NCI-H524 (cell line): ENCODE results near the gene TEX10.
"Not testable (repeated sequence)": the region's sequence is repeated elsewhere in the genome, so short reads cannot be mapped to it uniquely, and the experiment has no call there.

Experiments
- DNase-seq, 2 experiments: peaks; one replicate each; lab custom pipeline; 2025; lab: John Stamatoyannopoulos, UW

Gene TEX10

DNA sequence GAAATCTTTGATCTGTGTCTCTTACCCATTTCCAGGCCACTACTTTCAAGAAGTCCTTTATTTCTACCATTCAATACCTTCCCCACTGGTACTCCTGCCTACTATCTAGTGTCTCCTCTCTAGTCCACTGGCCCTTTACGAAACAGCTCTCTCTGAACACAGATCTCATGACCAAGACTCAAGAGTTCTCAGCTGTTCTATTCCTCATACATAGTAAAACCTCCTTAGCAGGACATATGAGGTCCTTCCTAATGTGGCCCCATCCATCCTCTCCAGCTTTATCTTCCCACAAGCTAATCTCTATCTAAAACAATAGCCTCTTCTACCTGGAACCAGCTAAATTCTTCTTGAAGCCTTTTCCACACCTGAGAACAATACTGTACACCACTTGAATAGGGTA is 2.6 kb downstream of the TEX10 start:
- no peak for DNase-seq

DNA sequence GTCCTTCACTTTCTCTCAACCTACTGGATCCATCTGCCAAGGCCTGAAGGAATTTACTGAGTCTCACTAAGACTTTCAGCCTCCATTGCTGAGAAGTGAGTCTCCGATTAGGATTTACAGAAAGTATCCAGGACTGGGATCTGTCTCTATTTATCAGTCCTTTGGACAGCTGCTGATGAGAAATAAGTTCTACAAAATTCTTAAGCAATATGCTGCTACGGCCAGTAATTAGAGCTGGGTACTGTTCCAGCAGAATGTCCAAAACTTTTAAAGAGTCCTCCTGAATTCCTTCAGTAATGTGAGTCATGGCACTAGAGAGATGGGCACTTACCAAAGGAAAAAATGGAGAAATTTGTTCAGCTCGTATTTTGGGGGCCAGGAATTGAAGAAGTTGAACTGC is 5.9 kb downstream of the TEX10 start:
- no peak for DNase-seq

- DNase-seq, result no peak
These were observed 10.9 kb downstream of the TEX10 start for GRCh38 chr9:100341889-100342288.

GRCh38 chr9:100340224-100340623 is 12.5 kb downstream of the TEX10 start:
- DNase-seq, result no peak

DNA sequence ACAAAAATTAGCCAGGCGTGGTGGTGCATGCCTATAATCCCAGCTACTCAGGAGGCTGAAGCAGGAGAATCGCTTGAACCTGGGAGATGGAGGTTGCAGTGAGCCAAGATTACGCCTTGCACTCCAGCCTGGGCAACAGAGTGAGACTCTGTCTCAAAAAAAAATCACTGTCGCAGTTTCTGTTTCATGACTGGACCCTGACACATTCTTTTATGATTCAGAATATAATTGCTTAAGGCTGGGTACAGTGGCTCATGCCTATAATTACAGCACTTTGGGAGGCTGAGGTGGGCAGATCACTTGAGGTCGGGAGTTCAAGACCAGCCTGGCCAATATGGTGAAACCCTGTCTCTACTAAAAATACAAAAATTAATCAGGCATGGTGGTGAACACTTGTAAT is 14.0 kb downstream of the TEX10 start:
- DNase-seq, result not testable (repeated sequence)

GRCh38 chr9:100324594-100325200 is 28.0 kb downstream of the TEX10 start:
- peak; percentile 24 to 59 for DNase-seq

DNA sequence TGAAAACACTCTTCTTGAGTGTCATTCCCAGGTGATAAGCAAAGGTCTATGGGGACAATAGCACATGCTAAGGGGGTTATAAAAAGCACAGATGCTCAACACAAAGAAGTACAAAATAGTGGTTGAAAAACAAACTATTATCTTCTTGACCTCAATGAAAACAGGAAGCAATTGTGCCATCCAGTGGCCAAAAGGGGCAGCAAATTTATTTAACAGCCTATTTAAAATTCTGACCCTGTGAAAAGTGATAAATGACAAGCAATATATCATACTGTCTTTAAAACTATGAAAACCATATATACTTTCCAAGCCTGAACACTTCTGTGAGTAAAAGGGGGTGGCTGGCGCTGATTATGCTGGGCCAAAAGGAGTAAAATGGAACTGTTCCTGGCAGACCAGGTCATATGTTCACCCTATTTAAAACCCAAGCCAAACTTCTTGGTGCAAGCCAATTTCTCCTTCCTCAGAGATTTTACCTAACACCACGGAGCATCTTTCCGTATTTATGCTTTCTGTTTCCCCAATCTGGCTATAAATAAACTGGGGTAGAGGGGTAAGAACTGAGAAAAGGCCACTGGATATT is 29.7 kb downstream of the TEX10 start:
- peak; percentile 31 to 64 for DNase-seq

DNA sequence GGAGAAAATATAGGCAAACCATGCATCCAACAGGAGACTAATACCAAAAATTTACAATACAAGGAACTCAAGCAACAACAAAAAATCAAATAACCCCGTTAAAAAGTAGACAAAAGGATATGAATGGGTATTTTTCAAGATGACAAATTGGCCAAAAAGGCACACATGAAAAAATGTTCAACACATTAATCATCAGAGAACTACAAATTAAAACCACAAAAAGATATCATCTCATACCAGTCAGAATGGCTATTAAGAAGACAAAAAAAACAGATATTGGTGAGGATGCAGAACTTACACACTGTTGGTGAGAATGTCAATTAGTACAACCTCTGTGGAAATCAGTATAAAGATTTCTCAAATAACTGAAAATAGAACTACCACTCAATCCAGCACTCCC is 35.0 kb downstream of the TEX10 start:
- DNase-seq, result no peak

DNA sequence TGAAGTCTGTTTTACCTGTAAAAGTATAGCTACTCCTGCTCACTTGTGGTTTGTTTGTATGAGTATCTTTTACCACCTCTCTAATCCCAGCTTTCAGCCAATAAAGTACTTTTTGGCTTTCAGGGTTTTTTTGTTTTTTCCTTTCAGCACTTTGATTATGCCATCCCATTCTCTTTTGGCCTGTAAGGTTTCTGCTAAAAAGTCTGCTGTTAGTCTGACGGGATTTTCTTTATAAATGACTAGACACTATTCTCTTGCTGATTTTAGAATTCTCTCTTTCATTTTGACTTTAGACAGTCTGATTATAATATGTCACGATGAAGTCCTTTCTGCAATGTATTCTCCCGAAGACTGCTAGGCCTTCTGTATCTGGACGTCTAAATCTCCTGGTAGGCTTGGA is 37.2 kb downstream of the TEX10 start:
- DNase-seq, result no peak

GRCh38 chr9:100309992-100310391 is 42.8 kb downstream of the TEX10 start:
- no peak for DNase-seq

DNA sequence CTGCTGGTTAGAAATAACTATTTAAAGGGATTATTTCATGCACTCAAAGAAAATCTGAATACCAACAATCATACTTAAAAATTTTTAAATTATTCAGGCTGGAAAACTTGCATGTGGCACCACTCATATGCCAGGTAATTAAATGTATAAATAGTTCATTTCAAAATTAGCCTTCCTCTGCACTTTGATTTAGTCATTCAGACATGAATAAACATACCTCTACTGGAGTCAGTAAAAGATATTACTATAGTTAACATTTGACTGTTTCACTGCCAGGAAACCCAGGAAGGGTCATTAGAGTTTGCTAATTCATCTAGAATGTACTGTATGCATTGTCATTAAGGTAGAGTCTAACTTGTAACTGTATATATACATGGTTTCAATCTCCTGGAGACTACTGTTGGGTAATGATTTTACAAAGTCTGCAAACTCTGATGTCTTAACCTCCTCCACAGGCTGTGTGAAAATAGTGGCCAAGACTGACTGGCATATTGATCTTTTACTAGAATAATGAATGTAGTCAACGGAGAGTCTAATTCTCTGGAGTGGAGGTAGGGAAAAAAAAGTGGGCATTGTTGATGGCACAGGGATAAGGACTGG is 43.7 kb downstream of the TEX10 start:
- DNase-seq, result peak in 1 of 2 experiments; percentile 13

GRCh38 chr9:100307080-100307479 is 45.7 kb downstream of the TEX10 start:
- DNase-seq, result no peak

DNA sequence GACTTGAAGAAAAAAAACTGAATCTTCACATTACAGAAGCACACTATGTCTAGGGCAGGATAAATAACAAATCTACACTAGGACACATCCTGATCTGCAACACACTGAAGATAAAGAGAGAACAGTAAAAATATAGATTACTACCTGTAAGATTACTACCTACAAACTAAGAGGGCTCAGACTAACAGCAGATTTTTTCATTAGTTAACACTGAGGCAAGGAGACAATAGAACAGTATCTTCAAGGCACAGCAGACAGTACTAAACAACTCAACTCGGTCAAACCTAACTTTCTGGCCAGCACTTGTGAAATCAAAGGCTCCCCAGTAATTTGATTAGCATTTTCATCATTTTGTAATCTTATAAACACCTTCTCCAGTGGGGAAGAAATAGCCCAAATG is 46.5 kb downstream of the TEX10 start:
- DNase-seq, result no peak

DNA sequence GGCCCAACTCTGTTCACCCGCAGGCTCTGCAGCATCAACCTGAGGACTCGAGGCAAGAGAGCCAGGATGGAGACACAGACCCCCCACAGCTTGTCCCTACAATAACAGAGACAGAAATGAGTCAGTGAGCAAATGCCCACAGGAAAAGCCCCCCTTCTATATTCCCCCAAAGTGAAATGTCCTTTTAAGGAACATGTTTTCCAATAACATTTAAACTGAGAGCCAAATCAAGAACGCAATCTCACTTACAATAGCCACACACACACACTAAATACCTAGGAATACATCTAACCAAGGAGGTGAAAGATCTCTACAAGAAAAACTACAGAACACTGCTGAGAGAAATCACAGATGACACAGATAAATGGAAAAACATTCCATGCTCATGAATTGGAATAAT is 49.0 kb downstream of the TEX10 start:
- DNase-seq, result no peak

GRCh38 chr9:100298378-100298777 is 54.4 kb downstream of the TEX10 start:
- DNase-seq, result no peak

GRCh38 chr9:100296407-100296806 is 56.3 kb downstream of the TEX10 start:
- no peak for DNase-seq

GRCh38 chr9:100295240-100295639 is 57.5 kb downstream of the TEX10 start:
- DNase-seq, result no peak

DNA sequence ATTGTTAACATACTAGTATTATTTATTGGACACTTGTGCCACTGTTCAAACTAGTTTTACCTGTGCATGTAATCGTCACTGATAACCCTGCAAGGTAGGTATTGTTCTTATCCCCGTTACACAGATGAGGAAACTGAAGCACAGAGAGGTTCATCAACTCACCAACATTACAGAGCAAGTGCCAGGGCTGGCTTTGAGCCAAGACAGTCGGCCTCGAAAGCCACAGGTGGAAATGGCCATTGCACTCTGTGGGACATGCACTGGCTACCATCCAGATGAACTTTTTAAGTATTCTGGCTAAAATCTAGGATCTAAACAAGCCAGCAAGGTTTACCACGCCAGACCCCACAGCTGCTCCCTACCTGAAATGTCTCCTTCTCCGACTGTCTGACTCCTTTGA is 57.9 kb downstream of the TEX10 start:
- no peak for DNase-seq

DNA sequence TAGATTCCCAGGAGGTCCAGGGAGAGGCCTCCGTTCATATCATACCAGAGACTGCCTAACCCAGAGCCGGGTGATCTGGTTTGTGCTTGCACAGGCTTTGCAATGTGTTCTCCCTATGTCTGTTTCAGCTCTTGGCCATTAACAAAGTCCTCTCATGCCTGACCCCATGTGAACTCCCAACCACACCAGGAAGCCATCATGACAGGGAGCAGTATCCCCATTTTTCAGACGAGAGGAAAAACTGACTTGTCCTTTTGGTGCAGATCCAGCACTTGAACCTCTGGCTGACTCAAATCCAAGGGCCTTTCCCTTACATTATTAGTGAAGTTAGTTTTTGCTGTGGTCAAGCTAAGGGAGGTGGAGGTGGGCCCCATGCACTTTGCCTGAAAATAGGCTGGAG is 58.4 kb downstream of the TEX10 start:
- no peak for DNase-seq

DNA sequence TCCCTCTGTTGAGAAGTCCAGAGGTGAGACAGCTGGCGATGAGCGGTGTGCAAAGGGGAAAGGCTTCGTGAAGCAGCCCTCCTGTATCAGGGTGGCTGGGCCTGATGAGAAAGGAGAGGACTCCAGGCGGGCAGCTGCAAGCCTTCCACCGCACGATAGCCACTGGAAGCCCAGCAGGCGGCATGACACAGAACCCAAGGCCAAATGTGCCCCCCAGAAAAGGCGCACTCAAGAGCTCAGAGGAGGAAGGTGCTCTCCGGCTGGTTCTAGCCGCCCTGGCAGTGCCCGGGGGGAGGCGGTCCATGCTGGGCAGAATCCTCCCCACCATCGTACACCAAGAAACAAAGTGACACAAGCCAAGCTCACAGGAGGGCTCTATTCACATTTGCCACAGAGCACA is 60.3 kb downstream of the TEX10 start:
- DNase-seq, result no peak

DNA sequence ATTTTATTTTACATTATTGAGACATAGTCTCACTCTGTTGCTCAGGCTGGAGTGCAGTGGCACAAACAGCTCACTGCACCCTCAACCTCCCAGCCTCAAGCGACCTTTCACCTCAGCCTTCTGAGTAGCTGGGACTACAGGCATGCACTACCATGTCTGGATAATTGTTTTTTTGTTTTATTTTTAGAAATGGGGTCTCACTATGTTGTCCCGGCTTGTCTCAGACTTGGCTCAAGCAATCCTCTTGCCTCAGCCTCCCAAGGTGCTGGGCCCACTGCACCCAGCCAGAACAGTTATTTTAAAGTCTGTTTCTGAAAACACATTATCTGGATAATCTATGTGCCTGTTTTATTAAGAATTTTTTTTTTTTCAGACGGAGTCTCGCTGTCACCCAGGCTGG is 62.0 kb downstream of the TEX10 start:
- no peak for DNase-seq

DNA sequence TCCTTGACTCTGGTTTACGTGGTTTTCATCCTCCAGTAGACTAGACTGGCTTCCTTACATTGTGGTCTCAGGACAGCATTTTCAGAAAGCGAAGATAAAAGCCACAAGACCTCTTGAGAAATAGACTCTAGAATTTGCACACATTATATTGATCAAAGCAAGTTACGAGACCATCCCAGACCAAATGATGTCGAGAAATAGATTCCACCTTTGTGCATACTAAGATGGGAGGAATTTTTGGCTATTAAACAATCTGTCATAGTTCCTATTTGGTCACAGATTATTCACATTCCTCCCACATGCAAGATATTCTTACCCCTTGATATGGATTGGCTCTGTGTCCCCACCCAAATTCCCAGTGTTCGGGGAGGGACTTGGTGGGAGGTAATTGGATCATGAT is 65.6 kb downstream of the TEX10 start:
- DNase-seq, result no peak

DNA sequence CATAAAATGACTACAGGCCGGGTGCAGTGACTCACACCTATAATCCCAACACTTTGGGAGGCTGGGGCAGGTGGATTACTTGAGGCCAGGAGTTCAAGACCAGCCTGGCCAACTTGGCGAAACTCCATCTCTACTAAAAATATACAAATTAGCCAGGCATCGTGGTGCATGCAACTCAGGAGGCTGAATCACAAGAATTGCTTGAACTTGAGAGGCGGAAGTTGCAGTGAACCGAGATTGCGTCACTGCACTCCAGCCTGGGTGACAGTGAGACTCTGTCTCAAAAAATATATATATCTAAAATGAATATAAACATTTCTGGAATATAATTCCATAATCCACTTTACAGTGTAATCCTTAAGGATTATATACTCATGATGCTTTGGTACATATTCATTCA is 66.5 kb downstream of the TEX10 start:
- no peak for DNase-seq

GRCh38 chr9:100285601-100286000 is 67.1 kb downstream of the TEX10 start:
- no peak for DNase-seq
